T-helper 2 cell (primary cell): ENCODE measurements around the gene TRMO.
"Not testable (repeated sequence)": the region's sequence is repeated elsewhere in the genome, so short reads cannot be mapped to it uniquely, and the experiment has no call there.

ENCODE experiments used
- DNase-seq, 5 experiments: peaks; one replicate each; pipeline versions ENCODE4 v3.0.0 to v3.0.0-alpha.2; 2012 to 2022
- total RNA-seq, 2 donors: gene quantifications; one replicate each; lab custom pipeline; 2026; lab: John Stamatoyannopoulos, UW

The TRMO gene
- 29.0 to 62.8 reads per million in 2 donors for total RNA-seq

DNA sequence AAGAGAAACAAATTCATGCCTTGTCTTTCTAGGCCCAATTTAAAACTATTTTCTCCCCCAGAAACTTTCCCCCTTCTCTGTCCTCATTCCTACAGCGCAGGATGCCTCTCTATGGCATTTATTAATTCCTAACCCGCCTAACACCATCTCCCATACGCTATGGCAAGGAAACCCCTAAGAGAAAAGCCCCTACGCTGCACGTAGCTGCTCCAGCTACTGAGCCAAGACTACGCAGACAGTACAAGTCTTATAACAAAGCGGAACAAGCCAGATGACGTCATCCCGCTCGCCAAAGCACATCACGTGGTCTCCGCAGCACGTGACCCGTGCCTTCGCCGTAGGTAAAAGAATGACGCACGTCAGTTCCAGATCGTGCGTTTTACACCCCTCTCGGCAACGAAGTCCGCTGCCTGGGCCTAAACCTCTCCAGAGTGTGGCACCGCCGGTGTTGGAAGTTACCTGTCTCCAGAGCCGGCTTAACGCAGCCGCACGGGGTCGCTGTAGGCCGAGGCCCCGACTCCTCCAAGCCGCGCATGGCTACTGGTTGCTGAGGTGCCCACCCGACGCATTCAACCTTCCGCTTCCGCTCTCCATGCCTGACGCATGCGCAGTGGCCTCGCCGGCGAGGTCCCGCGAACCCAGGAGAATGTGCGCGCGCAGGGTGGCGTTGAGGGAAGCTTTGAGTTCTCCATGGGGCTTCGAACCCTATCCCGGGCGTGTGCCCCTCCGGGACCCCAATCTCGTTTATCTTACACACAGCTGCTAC, at the start of gene TRMO:
Gene TRMO (minus strand): TSS at position 542 of the 766 bp plus-strand sequence. CDS start 7 bp downstream, at position 535.
- peak; percentile 95 to 99 (median 97) for DNase-seq

GRCh38 chr9:97970165-97970564, 47.9 kb upstream of the TRMO start:
- no peak for DNase-seq

DNA sequence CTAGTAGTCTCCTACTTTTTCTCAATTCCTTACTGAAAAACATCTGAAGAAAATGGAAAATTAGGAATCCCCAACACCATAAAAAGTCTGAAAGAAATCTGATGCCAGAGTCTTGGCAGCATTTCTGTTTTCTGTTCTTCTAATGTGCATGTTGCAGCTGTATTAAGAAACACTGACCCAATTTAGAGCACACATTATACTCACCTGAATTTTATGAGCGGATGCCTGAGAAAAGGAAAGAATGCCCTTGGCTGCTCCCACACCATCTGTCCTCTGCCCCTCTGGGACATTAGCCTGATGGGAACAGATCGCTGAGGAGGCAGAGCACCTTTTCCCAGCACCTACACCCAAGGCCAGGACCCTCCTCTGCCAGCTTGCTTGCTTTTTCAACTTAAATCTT, 46.7 kb upstream of the TRMO start:
- DNase-seq = no peak

GRCh38 chr9:97966493-97966892, 44.2 kb upstream of the TRMO start:
- no peak for DNase-seq

GRCh38 chr9:97964901-97965300, 42.6 kb upstream of the TRMO start:
- no peak for DNase-seq

GRCh38 chr9:97963232-97963631, 40.9 kb upstream of the TRMO start:
- DNase-seq = no peak

- no peak for DNase-seq
Observed at GRCh38 chr9:97962575-97962974, 40.3 kb upstream of the TRMO start.

GRCh38 chr9:97962136-97962535, 39.8 kb upstream of the TRMO start:
- DNase-seq = no peak

DNA sequence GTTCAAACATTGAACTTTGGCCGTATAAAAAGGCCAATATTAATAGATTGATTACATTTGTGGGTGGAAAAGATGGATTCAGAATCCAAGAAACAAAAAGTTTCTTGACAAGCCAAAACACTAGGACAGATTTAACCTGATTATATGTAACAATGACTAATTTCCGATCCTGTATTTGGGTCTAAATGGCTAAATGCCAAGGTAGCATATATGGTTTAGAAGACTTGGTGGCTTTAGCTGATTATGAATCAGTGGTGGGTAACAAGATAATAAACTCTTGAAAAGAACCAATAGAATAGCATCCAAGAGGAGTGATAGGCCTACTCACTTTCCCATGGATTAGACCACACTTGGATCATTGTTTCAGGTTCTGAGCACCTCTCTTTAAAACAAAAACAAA, 39.1 kb upstream of the TRMO start:
- no peak for DNase-seq

GRCh38 chr9:97960678-97961328, 38.5 kb upstream of the TRMO start:
- not testable (repeated sequence) for DNase-seq

DNA sequence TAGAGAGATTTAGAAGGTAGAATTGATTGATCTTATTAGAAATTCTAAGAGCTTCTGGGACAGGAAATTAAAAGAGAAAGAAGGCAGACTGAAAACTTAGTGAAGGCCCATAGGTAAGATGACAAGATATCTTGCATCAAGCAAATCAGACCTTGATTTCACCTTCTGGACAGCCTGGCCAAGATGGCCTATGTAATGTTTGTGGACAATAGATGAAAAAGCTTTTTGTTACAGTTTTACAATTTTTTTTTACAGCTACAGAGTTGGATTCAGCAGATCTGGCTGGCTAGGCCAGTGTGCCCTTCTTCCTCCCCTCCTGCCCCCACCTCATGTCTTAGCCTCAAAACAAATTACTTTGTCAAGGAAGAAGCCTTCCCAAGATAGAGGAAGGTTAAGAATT, 37.3 kb upstream of the TRMO start:
- no peak for DNase-seq

DNA sequence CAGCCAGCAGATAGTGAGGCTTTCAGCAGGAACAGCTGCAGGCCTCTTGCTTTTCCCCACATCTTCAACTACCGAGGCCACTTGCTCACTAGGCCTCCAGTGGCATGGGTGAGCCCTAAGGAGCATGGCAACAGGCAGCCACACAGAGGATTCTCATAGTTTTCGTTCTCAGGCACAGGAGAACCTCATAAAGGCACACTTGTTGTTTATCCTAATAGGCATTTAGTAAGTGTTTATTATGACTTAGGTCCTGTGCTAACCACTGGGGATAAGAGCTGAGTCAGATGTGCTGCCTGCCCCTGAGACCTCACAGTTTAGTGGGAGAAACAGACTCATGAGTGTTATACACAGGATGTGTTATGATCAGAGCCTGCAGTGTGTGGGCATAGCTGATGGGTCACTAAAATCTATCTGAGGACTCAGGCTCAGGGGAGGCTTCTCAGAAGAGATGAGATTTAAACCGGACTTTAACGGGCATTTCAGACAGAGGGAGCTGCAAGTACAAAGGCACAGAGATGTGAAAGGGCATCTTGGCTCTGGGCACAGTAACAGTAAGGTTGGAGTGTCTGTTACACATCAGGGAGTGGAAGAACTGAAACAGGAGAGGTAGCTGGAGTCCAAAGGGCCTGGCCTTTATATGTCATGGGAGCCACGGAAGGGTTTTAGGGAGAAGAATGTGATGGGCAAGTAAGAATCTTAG, 36.7 kb upstream of the TRMO start:
- peak in 1 of 5 experiments; percentile 26 for DNase-seq

DNA sequence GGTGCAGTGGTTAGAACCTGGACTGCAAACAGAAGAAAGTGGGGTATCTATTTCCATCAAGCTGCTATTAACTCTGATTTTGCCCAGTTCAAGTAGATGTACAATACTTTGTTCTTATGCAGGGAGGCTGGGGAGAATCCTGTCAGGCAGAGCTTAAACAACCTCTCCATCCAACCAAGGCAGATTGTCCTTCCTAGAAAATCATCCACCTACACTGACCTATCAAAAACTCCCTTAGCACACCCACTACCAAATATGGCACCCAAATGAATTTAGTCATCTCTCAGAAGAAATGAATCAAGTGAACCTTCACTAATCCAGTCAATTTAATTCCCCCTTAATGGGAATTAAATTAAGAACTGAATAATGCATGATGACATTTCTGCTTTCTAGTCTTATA, 34.0 kb upstream of the TRMO start:
- no peak for DNase-seq

DNA sequence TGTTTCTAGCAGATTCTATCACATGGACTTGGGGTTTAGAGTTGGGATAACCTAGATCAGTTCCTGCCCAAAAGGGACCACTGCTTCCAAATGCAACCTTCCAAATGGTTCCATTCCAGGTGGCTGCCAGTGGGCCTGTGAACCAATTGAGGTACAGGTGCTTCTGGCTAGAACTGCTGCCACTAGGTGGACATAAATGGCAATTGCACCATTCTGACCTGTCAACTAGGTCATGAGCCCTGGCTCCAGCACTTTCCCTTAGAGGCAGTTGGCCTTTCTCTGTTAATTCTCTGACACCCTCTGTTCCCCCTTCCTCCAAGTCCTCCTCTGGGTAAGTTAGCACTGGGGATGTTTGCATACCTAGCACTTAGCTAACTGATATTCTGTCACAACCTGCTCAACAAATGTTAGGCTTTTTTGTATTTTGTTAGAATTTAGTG, 32.3 kb upstream of the TRMO start:
- DNase-seq = peak in 4 of 5 experiments; percentile 29 to 73 (median 37)

- DNase-seq = peak in 2 of 5 experiments; percentile 6 to 55
Observed at GRCh38 chr9:97950873-97951272, 28.6 kb upstream of the TRMO start.

DNA sequence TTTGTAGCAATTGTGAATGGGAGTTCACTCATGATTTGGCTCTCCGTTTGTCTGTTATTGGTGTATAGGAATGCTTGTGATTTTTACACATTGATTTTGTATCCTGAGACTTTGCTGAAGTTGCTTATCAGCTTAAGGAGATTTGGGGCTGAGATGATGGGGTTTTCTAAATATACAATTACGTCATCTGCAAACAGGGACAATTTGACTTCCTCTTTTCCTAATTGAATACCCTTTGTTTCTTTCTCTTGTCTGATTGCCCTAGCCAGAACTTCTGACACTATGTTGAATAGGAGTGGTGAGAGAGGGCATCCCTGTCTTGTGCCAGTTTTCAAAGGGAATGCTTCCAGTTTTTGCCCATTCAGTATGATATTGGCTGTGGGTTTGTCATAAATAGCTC, 24.8 kb upstream of the TRMO start:
- DNase-seq = not testable (repeated sequence)

GRCh38 chr9:97945470-97945869, 23.2 kb upstream of the TRMO start:
- DNase-seq = not testable (repeated sequence)

DNA sequence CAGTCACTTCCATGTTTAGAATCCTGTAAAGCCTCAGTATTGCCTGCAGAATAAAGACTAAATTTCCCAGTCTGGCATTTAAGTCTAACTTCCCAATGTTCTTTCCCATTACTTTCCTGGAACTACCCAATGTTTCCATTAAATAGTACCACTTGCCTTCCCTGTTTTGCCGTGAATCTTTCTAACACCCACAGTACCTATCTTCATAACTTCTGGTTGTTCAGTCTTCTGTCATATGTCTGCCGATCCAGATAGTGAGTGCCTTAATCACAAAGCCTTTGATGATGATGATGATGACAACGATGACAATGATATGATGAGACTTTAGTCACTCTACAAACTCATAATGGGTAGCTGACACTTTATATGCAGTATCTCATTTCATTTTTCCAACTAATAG, 22.3 kb upstream of the TRMO start:
- no peak for DNase-seq

GRCh38 chr9:97943308-97943855, 21.1 kb upstream of the TRMO start:
- no peak for DNase-seq

DNA sequence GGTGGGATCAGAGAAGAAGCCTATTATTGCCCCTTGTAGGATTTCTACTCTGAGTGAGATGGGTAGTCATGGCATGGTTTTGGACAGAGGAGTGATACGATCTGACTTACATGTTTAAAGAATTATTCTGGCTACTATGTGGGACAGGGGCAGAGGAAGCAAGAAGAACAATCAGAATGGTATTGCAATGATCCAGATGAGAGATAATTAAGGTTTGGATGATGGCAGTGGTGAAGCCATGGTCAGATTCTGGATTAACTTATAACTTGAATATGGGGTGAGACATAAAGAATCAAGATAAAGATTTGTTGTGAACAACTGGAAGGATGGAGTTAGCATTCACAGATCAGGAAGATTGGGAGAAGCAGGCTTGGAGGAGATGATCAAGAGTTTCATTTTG, 19.0 kb upstream of the TRMO start:
- no peak for DNase-seq

- no peak for DNase-seq
Observed at GRCh38 chr9:97940741-97941140, 18.4 kb upstream of the TRMO start.

- no peak for DNase-seq
Observed at GRCh38 chr9:97940233-97940632, 17.9 kb upstream of the TRMO start.

GRCh38 chr9:97938081-97938644, 15.9 kb upstream of the TRMO start, which contains the start of gene HEMGN:
Gene HEMGN, minus strand, starts transcription at chr9:97938172. Its CDS starts 36 bp downstream, at chr9:97938136.
- DNase-seq = peak in 3 of 5 experiments; percentile 22 to 83 (median 70)
